ENCODE results near the gene VDR.
"Not testable (repeated sequence)": the region's sequence is repeated elsewhere in the genome, so short reads cannot be mapped to it uniquely, and the experiment has no call there.

Gene VDR

DNA sequence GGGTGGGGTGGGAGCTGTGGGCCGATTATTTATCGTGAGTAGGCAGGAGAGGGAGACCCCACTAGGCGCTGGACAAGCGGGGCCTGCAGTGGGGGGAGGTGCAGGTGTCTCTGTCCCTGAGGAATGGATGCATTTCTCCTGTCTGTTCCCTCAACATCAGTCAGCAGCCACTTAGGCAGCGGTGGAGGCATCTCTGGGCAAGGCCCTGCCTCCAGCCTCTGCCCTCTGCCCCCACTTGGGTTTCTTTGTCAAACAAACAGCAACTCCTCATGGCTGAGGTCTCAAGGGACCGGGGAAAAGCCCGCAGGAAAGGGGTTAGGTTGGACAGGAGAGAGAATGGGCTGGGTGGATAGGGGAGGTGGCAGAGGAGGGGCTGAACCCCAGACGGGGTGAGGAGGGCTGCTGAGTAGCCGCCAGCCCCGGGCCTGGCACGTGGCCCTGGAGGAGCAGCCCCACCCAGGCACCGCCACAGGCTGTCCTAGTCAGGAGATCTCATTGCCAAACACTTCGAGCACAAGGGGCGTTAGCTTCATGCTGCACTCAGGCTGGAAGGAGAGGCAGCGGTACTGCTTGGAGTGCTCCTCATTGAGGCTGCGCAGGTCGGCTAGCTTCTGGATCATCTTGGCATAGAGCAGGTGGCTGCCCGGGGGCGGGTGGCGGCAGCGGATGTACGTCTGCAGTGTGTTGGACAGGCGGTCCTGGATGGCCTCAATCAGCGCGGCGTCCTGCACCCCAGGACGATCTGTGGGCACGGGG, 60.4 kb downstream of the VDR start:
- no peak for TF ChIP-seq JUND (IDR thresholded peaks at IDR 0.05; ENCODE audit: low read depth)
- in situ Hi-C loops (cut with HindIII; ENCODE audit: low pct_unique_long_range_greater_than_20kb, low sequenced_read_pairs) = no loop called here
- DNase-seq (ENCODE audit: low read depth in 1 of 2, low spot score in 1 of 2) = no peak

DNA sequence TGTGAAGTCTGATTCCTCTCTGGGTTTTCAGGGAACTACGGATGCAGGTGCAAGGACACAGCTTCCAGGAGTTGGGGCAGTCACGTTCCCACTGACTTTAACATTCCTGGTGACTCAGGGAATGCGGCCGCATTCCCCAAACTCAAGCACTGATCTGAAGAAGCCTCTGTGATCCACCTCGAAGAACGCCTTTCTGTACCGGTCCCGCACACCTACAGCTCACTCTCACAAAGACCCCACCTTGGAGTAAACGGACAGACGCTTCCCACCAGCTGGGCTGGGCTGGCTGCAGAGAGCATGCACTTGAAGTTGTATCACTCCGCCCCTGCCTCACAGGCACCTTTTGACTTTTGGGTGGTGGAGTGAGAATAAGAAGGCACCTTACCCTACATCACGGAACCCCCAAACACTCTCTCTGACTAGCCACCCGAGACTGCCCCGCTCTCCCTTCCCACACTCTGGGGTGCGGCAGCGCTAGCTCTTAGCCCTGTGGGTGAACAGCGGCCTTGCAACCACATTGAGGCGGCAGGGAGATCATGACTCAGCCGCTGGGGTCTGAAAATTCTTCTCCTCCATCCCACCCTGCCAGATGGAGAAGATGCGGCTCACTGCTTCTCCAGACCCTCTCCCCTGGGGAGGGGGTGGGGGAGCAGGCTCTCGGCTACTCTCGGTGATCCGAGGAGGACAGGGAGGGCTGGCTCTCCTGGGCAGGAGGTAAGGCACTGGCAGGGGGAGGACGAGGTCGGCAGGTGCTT, 61.4 kb downstream of the VDR start:
- DNase-seq (ENCODE audit: low read depth in 1 of 2, low spot score in 1 of 2) = no peak
- in situ Hi-C loops (cut with HindIII; ENCODE audit: low pct_unique_long_range_greater_than_20kb, low sequenced_read_pairs) = no loop called here
- TF ChIP-seq JUND (IDR thresholded peaks at IDR 0.05; ENCODE audit: low read depth) = no peak

DNA sequence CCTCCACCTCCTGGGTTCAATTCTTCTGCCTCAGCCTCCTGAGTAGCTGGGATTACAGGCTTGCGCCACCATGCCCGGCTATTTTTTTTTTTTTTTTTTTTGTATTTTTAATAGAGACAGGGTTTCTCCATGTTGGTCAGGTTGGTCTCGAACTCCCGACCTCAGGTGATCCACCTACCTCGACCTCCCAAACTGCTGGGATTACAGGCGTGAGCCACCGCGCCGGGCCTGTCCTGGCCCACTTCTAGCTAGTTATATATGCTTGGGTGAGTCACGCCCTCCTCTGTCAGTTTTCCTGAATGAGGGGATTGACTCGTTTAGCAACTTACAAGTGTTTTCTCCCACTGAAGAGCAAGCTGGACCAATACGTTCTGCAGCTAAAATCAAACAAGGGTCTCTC, 62.3 kb downstream of the VDR start:
- in situ Hi-C loops (cut with HindIII; ENCODE audit: low pct_unique_long_range_greater_than_20kb, low sequenced_read_pairs); DNase-seq (ENCODE audit: low read depth in 1 of 2, low spot score in 1 of 2): not testable (repeated sequence)

DNA sequence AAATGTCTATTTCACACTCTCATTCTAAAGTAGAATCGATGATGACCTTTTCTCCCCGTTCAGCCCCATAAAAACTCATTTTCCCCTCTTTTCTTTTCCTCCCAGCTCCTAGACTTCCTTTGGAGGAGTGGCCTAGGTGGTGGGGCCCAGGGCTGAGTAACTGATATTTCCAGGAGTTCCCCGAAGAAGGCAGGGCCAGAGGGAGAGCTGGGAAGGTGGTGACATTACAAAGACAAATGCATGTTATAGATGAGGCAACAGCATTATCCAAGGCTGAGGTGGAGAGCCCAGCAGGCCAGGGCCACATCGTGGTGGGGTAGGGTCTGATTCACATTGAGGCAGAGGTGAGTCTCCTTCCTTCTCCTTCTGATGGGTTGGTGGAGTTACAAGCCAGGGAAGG, 62.9 kb downstream of the VDR start:
- in situ Hi-C loops (cut with HindIII; ENCODE audit: low pct_unique_long_range_greater_than_20kb, low sequenced_read_pairs) = no loop called here
- no peak for DNase-seq (ENCODE audit: low read depth in 1 of 2, low spot score in 1 of 2)
- no peak for TF ChIP-seq JUND (IDR thresholded peaks at IDR 0.05; ENCODE audit: low read depth)

DNA sequence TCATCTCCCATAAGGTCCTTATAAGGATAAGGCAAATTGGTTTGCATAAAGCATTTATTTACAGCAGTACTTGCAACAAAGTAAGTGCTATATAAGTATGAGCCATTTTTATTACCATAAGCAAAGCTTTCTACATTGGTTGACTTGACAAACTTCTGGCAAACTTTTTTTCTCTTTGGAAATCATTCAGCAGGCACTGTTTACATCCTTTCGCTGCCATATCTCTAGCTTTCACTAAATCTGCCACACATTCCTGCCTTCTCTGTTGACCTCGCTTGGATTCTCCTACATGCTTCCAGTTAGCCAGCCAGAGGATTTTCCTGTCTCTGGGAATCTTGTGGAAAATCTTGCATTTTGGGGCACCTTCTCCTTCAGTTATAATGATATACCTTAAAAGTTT, 63.3 kb downstream of the VDR start:
- no peak for TF ChIP-seq JUND (IDR thresholded peaks at IDR 0.05; ENCODE audit: low read depth)
- in situ Hi-C loops (cut with HindIII; ENCODE audit: low pct_unique_long_range_greater_than_20kb, low sequenced_read_pairs) = no loop called here
- DNase-seq (ENCODE audit: low read depth in 1 of 2, low spot score in 1 of 2) = no peak

DNA sequence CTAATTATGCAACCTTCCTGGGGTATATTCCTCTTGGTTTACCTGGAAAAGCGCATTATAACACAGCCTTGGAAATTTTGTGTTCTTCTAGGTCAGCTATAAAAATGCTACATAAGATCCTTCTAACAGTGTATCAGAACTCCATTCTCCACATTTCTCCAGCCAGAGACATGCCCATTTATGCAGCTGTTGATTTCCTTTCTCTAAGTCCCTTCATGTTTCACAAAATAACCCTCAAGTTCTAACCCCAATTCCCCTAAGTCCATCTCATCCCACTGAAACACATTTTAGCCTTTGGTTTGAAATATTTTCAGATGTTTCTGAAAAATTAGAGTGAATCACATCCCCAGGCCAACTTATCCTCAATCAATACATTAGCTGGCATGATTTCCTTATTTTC, 64.2 kb downstream of the VDR start:
- in situ Hi-C loops (cut with HindIII; ENCODE audit: low pct_unique_long_range_greater_than_20kb, low sequenced_read_pairs) = no loop called here
- DNase-seq (ENCODE audit: low read depth in 1 of 2, low spot score in 1 of 2) = no peak
- no peak for TF ChIP-seq JUND (IDR thresholded peaks at IDR 0.05; ENCODE audit: low read depth)

DNA sequence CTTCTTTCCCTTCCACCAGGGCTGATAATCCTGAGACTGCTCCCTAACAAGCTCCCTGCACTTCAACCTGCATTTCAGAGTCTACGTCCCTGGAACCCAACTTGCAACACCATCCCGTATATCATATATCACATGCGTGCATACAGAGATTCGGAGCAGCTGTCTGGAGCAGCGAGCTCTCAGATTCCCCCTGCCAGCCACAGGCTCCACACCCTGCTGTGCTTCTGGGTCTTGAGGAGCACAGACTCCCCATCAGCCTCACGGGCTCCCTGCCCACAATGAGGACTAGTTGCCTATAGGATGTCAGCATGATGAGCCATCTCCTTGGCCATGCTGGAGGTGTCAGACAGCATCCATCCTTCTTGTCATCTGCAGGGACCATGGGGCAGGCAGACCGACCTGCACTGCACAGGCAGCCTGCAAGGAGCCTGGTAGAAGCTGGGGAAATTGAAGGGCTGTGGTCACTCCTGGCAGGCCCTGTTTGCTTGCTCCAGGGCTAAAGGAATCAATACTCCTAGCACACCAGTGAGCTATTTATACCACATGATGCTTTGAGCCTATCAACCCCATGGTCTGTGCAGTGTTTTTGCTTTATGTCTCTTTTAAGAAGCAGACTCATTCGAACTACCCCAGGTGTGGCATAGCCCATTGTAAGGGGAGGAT, 65.4 kb downstream of the VDR start:
- in situ Hi-C loops (cut with HindIII; ENCODE audit: low pct_unique_long_range_greater_than_20kb, low sequenced_read_pairs) = no loop called here
- no peak for TF ChIP-seq JUND (IDR thresholded peaks at IDR 0.05; ENCODE audit: low read depth)
- no peak for DNase-seq (ENCODE audit: low read depth in 1 of 2, low spot score in 1 of 2)

DNA sequence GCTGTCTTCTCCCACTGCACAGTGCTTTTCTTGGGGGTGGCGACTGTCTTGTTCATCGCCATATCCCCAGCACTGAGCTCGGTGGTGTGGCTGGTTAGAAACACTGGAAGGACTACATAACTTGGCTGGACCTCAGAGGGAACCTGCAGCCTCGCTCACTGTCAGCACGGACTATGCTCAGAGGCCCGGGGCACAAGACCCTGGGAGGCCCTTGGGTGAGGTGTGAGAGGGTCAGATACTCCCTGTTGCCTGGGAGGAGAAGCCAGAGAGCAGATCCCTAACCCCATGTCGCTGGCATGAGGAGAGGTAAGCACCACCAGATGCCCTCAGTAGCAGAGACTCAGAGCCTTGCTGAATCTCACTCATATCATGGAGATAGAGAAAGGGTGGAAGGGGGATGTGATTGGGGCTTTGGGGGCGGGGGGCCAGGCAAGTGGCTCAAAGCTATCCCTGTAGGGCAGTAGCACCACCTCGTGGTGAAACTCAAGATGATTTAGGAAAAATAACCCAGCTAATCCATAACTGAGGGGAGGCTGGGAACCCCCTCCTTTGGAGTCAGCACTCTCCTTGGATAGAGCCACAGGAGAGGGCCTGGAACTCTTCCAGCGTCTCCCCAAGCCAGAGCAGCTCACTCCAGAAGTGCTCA, 66.4 kb downstream of the VDR start:
- peak; percentile 47 to 62 for DNase-seq (ENCODE audit: low read depth in 1 of 2, low spot score in 1 of 2)
- no peak for TF ChIP-seq JUND (IDR thresholded peaks at IDR 0.05; ENCODE audit: low read depth)
- in situ Hi-C loops (cut with HindIII; ENCODE audit: low pct_unique_long_range_greater_than_20kb, low sequenced_read_pairs) = no loop called here

DNA sequence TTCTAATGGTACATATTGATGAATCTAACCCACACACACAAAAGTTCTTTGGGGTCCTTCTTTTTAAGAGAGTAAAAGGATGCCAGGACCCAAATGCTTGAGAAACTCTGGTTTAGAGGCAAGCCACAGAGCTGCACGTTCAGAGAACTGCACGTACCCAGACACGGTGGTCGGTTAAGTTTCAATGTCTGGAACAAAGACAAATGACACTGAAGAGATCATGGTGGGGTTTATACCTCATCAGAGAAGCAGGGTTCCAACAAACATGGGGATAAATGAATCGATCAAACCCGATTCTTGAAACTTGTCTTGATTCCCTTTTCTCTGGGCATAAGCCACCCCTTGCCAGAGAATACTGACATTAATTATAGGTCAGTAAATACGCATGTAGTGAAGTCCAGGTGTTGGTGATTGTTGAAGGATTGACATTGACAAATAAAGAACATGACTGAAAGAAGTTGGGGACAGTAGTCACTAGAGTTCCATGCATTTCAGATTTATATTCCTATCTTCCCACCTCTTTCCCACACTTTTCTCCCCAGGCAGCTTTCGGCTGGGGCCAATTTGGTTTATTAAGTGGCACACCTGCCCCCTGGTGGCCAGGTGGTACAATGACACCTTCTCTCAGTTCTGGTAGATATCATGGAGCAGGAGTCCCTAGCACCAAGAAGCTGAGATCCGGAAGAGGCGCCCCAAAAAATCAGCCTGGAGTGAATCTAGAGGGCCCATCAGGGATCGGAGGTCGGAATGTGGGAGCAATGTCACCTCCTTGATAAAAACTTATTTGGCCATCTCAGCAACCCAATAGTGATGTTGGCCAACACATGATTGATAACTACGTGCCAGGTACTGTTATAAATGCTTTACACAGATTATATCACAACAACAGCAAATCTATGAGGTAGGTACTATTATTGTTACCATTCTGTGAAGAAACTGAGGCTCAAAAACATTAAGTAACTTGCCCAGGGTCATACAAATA, 67.3 kb downstream of the VDR start:
- in situ Hi-C loops (cut with HindIII; ENCODE audit: low pct_unique_long_range_greater_than_20kb, low sequenced_read_pairs) = no loop called here
- DNase-seq (ENCODE audit: low read depth in 1 of 2, low spot score in 1 of 2) = peak; percentile 87
- TF ChIP-seq JUND (IDR thresholded peaks at IDR 0.05; ENCODE audit: low read depth) = no peak

DNA sequence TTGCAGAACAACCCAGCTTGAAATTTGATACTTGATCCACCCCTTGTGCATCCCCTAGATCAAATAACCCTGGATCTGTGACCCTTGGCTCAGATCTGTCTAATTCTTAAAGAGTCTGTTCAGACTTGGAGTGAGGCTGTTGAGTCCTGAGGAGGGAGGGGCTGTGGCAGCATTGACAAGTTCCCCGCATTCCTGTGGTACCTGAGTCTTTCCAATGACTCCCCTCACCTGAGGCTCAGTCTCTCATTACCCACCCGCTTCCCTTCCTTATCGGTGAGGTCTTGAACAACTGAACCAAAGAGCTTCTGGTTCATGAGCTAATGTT, 69.0 kb downstream of the VDR start:
- in situ Hi-C loops (cut with HindIII; ENCODE audit: low pct_unique_long_range_greater_than_20kb, low sequenced_read_pairs) = no loop called here
- no peak for TF ChIP-seq JUND (IDR thresholded peaks at IDR 0.05; ENCODE audit: low read depth)
- DNase-seq (ENCODE audit: low read depth in 1 of 2, low spot score in 1 of 2) = no peak

DNA sequence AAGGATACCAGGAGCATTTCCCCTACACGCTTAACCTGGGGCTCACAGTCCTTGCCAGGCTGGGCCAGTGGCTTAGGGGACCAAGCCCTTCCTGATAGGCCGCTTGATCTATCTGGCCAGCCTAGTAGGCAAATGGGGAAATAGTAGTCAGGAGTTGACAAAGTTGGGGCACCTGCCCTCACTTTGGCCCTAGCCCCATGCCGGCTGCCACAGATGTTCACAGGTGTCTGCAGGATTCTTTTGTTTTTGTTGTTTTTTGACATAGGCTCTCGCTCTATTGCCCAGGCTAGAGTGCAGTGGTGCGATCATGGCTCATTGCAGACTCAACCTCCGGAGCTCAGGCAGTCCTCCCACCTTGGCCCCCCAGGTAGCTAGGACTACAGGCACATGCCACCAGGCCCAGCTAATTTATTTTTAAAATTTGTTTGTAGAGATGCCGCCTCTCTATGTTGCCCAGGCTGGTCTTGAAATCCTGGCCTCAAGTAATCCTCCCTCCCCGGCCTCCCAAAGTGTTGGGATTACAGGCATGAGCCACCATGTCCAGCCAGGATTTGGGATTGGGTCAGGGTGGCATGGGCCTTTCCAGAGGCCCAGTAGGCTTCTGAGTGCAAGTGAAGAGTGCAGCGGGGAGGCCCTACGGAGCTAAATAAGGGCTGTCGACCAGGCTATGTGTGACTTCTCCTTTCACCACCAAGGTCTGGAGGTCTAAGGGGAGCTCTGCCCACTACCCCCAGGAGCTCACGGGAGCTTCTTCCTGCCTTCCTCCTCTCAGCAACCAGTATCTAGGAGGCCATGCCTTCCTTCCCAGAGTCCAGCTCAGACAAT, 69.6 kb downstream of the VDR start:
- DNase-seq (ENCODE audit: low read depth in 1 of 2, low spot score in 1 of 2) = no peak
- in situ Hi-C loops (cut with HindIII; ENCODE audit: low pct_unique_long_range_greater_than_20kb, low sequenced_read_pairs) = no loop called here
- TF ChIP-seq JUND (IDR thresholded peaks at IDR 0.05; ENCODE audit: low read depth) = no peak
